ENCODE results near the gene CCNB1IP1. TPM values are rescaled to one million over a fixed set of nuclear protein-coding genes. Genes with fewer than 3 reads are reported as not detected.
A peak's percentile ranks its signal among the peaks of the same experiment; 100 is the strongest.

The CCNB1IP1 gene
- total RNA-seq, 3 donors from 2014 or later (not counting 1 experiment from before 2014, with no cell fraction given): 20.8 to 21.5 (median 21.2) TPM

GRCh38 chr14:20332431-20332787 is 670 bp downstream of the CCNB1IP1 start:
- Histone ChIP-seq H3K36me3 (ENCODE audit: control insufficient read depth, insufficient read depth, low read length) (peaks cover 2% of the 10 kb centered on the region), H3K4me3 (ENCODE audit: low read length) (peak overlapping the region; percentile 59), H3K4me1 (ENCODE audit: control insufficient read depth, insufficient read depth, low read length) (peaks cover 7% of the 10 kb centered on the region), H3K27me3 (ENCODE audit: control insufficient read depth, insufficient read depth, low read length) (no peaks in the 10 kb centered on the region), H3K9me3 (ENCODE audit: control insufficient read depth, insufficient read depth, low read length) (no peaks in the 10 kb centered on the region), H3K27ac (ENCODE audit: low read length) (peak overlapping the region; percentile 43)
- TF ChIP-seq CTCF (IDR thresholded peaks at IDR 0.05): no peak
- H3K4me1 Mint-ChIP-seq: peaks cover 24 to 26% of the 10 kb centered on the region in 2 donors
- DNase-seq (no peak), ATAC-seq (no peak)
- peak overlapping the region; percentile 94 for H3K4me3 Mint-ChIP-seq
- H3K36me3 Mint-ChIP-seq: no peaks in the 10 kb centered on the region
- no peaks in the 10 kb centered on the region for H3K27me3 Mint-ChIP-seq (ENCODE audit: low read depth in 2 of 2)
- peak overlapping the region; percentile 88 to 92 for H3K27ac Mint-ChIP-seq
- intact Hi-C loops (cut with micrococcal nuclease): no loop called here
- 27% methylated on average over 4 of the region's 4 CpGs for WGBS (ENCODE audit: insufficient coverage)
- no peaks in the 10 kb centered on the region for H3K9me3 Mint-ChIP-seq

- no peak overlapping the region for H3K27ac ChIP-seq (ENCODE audit: low read length)
- WGBS (ENCODE audit: insufficient coverage): no CpG with 5 or more reads among the region's 2 CpGs
- no peak for ATAC-seq
- no peaks in the 10 kb centered on the region for H3K9me3 ChIP-seq (ENCODE audit: control insufficient read depth, insufficient read depth, low read length)
- no peaks in the 10 kb centered on the region for H3K27me3 ChIP-seq (ENCODE audit: control insufficient read depth, insufficient read depth, low read length)
- Mint-ChIP-seq H3K9me3 (no peaks in the 10 kb centered on the region), H3K4me1 (peaks cover 25 to 27% of the 10 kb centered on the region in 2 donors), H3K36me3 (no peaks in the 10 kb centered on the region), H3K27me3 (ENCODE audit: low read depth in 2 of 2) (no peaks in the 10 kb centered on the region), H3K4me3 (no peak overlapping the region), H3K27ac (peak overlapping the region in 1 of 2 donors; percentile 36)
- intact Hi-C loops (cut with micrococcal nuclease): no loop called here
- H3K4me1 ChIP-seq (ENCODE audit: control insufficient read depth, insufficient read depth, low read length): peaks cover 7% of the 10 kb centered on the region
- no peak overlapping the region for H3K4me3 ChIP-seq (ENCODE audit: low read length)
- DNase-seq: no peak
- H3K36me3 ChIP-seq (ENCODE audit: control insufficient read depth, insufficient read depth, low read length): peaks cover 6% of the 10 kb centered on the region
- TF ChIP-seq CTCF (IDR thresholded peaks at IDR 0.05): no peak
Observed at GRCh38 chr14:20331053-20331613, 1.9 kb downstream of the CCNB1IP1 start.

- H3K27ac Mint-ChIP-seq: no peak overlapping the region
- H3K9me3 Mint-ChIP-seq: no peaks in the 10 kb centered on the region
- TF ChIP-seq CTCF (IDR thresholded peaks at IDR 0.05): no peak
- Histone ChIP-seq H3K27me3 (ENCODE audit: control insufficient read depth, insufficient read depth, low read length) (no peaks in the 10 kb centered on the region), H3K27ac (ENCODE audit: low read length) (no peak overlapping the region), H3K9me3 (ENCODE audit: control insufficient read depth, insufficient read depth, low read length) (no peaks in the 10 kb centered on the region), H3K36me3 (ENCODE audit: control insufficient read depth, insufficient read depth, low read length) (peaks cover 13% of the 10 kb centered on the region), H3K4me3 (ENCODE audit: low read length) (no peak overlapping the region), H3K4me1 (ENCODE audit: control insufficient read depth, insufficient read depth, low read length) (peaks cover 7% of the 10 kb centered on the region)
- DNase-seq: no peak
- intact Hi-C loops (cut with micrococcal nuclease): no loop called here
- H3K4me1 Mint-ChIP-seq: peaks cover 25 to 27% of the 10 kb centered on the region in 2 donors
- no peaks in the 10 kb centered on the region for H3K27me3 Mint-ChIP-seq (ENCODE audit: low read depth in 2 of 2)
- no peaks in the 10 kb centered on the region for H3K36me3 Mint-ChIP-seq
- H3K4me3 Mint-ChIP-seq: no peak overlapping the region
- ATAC-seq: no peak
- WGBS (ENCODE audit: insufficient coverage): no CpG with 5 or more reads among the region's 2 CpGs
Observed at GRCh38 chr14:20329355-20329754, 3.7 kb downstream of the CCNB1IP1 start.

- H3K27ac Mint-ChIP-seq: no peak overlapping the region
- H3K36me3 ChIP-seq (ENCODE audit: control insufficient read depth, insufficient read depth, low read length): peaks cover 13% of the 10 kb centered on the region
- H3K9me3 ChIP-seq (ENCODE audit: control insufficient read depth, insufficient read depth, low read length): no peaks in the 10 kb centered on the region
- no peaks in the 10 kb centered on the region for H3K27me3 ChIP-seq (ENCODE audit: control insufficient read depth, insufficient read depth, low read length)
- H3K4me3 Mint-ChIP-seq: no peak overlapping the region
- no peaks in the 10 kb centered on the region for H3K36me3 Mint-ChIP-seq
- DNase-seq (no peak), ATAC-seq (no peak)
- no peak for TF ChIP-seq CTCF (IDR thresholded peaks at IDR 0.05)
- H3K4me1 Mint-ChIP-seq: peaks cover 25 to 27% of the 10 kb centered on the region in 2 donors
- intact Hi-C loops (cut with micrococcal nuclease): no loop called here
- no peaks in the 10 kb centered on the region for H3K27me3 Mint-ChIP-seq (ENCODE audit: low read depth in 2 of 2)
- no peak overlapping the region for H3K4me3 ChIP-seq (ENCODE audit: low read length)
- no peaks in the 10 kb centered on the region for H3K9me3 Mint-ChIP-seq
- no peak overlapping the region for H3K27ac ChIP-seq (ENCODE audit: low read length)
- 74% methylated on average over 2 of the region's 2 CpGs for WGBS (ENCODE audit: insufficient coverage)
- peaks cover 7% of the 10 kb centered on the region for H3K4me1 ChIP-seq (ENCODE audit: control insufficient read depth, insufficient read depth, low read length)
Observed at GRCh38 chr14:20328705-20329104, 4.4 kb downstream of the CCNB1IP1 start.
